Astrocyte (in vitro differentiated cells and primary cell): ENCODE data around the gene MIPOL1. TPM values are rescaled to one million over a fixed set of nuclear protein-coding genes. Genes with fewer than 3 reads are reported as not detected.
"Not testable (repeated sequence)": the region's sequence is repeated elsewhere in the genome, so short reads cannot be mapped to it uniquely, and the experiment has no call there.

Experiments
- DNase-seq: peaks from one replicate; pipeline ENCODE4 v3.0.0-alpha.2; 2010; ENCODE audit warnings: low read depth
- FAIRE-seq: peaks from 2 replicates; lab custom pipeline; 2011; peaks lifted over from hg19 to GRCh38; lab: Jason Lieb, UNC
- H2AFZ ChIP-seq: 2 replicates; pipeline ENCODE4 v1.6.0; 2012; ENCODE audit warnings: low read depth, low read length, inconsistent platforms
- H3K27ac ChIP-seq: 2 replicates; pipeline ENCODE4 v1.5.1; 2011; ENCODE audit warnings: low read depth, low read length, inconsistent platforms
- H3K27me3 ChIP-seq: 2 replicates; pipeline ENCODE4 v1.6.0; 2011; ENCODE audit warnings: low read length, inconsistent platforms; ENCODE audit not compliant: insufficient read depth
- H3K36me3 ChIP-seq: 2 replicates; pipeline ENCODE4 v1.5.1; 2011; ENCODE audit warnings: low read length, inconsistent platforms; ENCODE audit not compliant: insufficient read depth
- H3K4me1 ChIP-seq: 2 replicates; pipeline ENCODE4 v1.5.1; 2011; ENCODE audit warnings: low read length, inconsistent platforms; ENCODE audit not compliant: insufficient read depth
- H3K4me2 ChIP-seq: 2 replicates; pipeline ENCODE4 v1.6.0; 2012; ENCODE audit warnings: low read length, inconsistent platforms
- H3K4me3 ChIP-seq: 2 replicates; pipeline ENCODE4 v1.5.1; 2011; ENCODE audit warnings: low read depth, mild to moderate bottlenecking, low read length, inconsistent platforms; ENCODE audit not compliant: insufficient read depth
- H3K79me2 ChIP-seq: 2 replicates; pipeline ENCODE4 v1.6.0; 2012; ENCODE audit warnings: mild to moderate bottlenecking, low read length, inconsistent platforms; ENCODE audit not compliant: insufficient read depth
- H3K9ac ChIP-seq: 2 replicates; pipeline ENCODE4 v1.6.0; 2012; ENCODE audit warnings: mild to moderate bottlenecking, low read length, inconsistent platforms
- H3K9me3 ChIP-seq: 2 replicates; pipeline ENCODE4 v1.5.1; 2012; ENCODE audit warnings: low read depth, mild to moderate bottlenecking, low read length, inconsistent platforms; ENCODE audit not compliant: insufficient read depth
- H4K20me1 ChIP-seq: 2 replicates; pipeline ENCODE4 v1.6.0; 2012; ENCODE audit warnings: low read length, inconsistent platforms; ENCODE audit not compliant: insufficient read depth
- H3K27ac Mint-ChIP-seq: one replicate; pipeline ENCODE4 v1.8.0; 2021; ENCODE audit warnings: mild to moderate bottlenecking, mixed read lengths; ENCODE audit not compliant: unreplicated experiment
- H3K27me3 Mint-ChIP-seq: one replicate; pipeline ENCODE4 v1.8.0; 2021; ENCODE audit warnings: low read depth, mixed read lengths; ENCODE audit not compliant: unreplicated experiment
- H3K36me3 Mint-ChIP-seq: one replicate; pipeline ENCODE4 v1.8.0; 2021; ENCODE audit warnings: low read depth, mixed read lengths; ENCODE audit not compliant: unreplicated experiment
- H3K4me1 Mint-ChIP-seq: one replicate; pipeline ENCODE4 v1.8.0; 2021; ENCODE audit warnings: low read depth, mixed read lengths; ENCODE audit not compliant: unreplicated experiment
- H3K4me3 Mint-ChIP-seq: one replicate; pipeline ENCODE4 v1.8.0; 2021; ENCODE audit warnings: mild to moderate bottlenecking, moderate library complexity, mixed read lengths; ENCODE audit not compliant: unreplicated experiment
- H3K9me3 Mint-ChIP-seq: one replicate; pipeline ENCODE4 v1.8.0; 2021; ENCODE audit warnings: mild to moderate bottlenecking, mixed read lengths; ENCODE audit not compliant: unreplicated experiment
- CTCF ChIP-seq: IDR thresholded peaks from 2 replicates; pipeline ENCODE4 v1.5.1; 2011; ENCODE audit warnings: low read depth, mild to moderate bottlenecking, inconsistent platforms, low read length, moderate library complexity; ENCODE audit not compliant: insufficient read depth
- EZH2 ChIP-seq: IDR thresholded peaks from 2 replicates; pipeline ENCODE4 v1.6.1; 2012; ENCODE audit warnings: mild to moderate bottlenecking, low read length, inconsistent platforms; ENCODE audit not compliant: insufficient read depth
- total RNA-seq: library from RNA; stranded (reverse); gene quantifications from 2 replicates; pipeline ENCODE4 v1.2.1, GENCODE V29; 2021

MIPOL1 gene
- total RNA-seq, 1 donor from 2014 or later: 15.7 TPM

- DNase-seq (no peak), FAIRE-seq (no peak)
- Mint-ChIP-seq H3K27me3 (no peaks in the 10 kb centered on the region), H3K4me3 (no peak overlapping the region), H3K27ac (no peak overlapping the region), H3K4me1 (no peaks in the 10 kb centered on the region), H3K36me3 (peaks cover 31% of the 10 kb centered on the region), H3K9me3 (peaks cover 18% of the 10 kb centered on the region)
- Histone ChIP-seq H3K9me3 (no peaks in the 10 kb centered on the region), H3K4me2 (no peak overlapping the region), H3K79me2 (no peaks in the 10 kb centered on the region), H3K27me3 (no peaks in the 10 kb centered on the region), H3K4me1 (no peaks in the 10 kb centered on the region), H4K20me1 (no peaks in the 10 kb centered on the region), H3K36me3 (no peaks in the 10 kb centered on the region), H3K27ac (no peak overlapping the region), H3K4me3 (no peak overlapping the region), H2AFZ (no peak overlapping the region), H3K9ac (no peak overlapping the region)
- TF ChIP-seq EZH2: no peak
Observed at GRCh38 chr14:37289688-37290087, 92.0 kb downstream of the MIPOL1 start.

- not testable (repeated sequence) for H3K27ac ChIP-seq, H3K9ac ChIP-seq, H3K9me3 ChIP-seq, H3K79me2 ChIP-seq, FAIRE-seq, H3K4me3 ChIP-seq, H4K20me1 ChIP-seq, H3K4me1 ChIP-seq, DNase-seq, H3K4me1 Mint-ChIP-seq, H2AFZ ChIP-seq, H3K36me3 ChIP-seq, H3K27ac Mint-ChIP-seq, H3K4me3 Mint-ChIP-seq, H3K27me3 ChIP-seq, H3K4me2 ChIP-seq, H3K27me3 Mint-ChIP-seq
- peaks cover 32% of the 10 kb centered on the region for H3K9me3 Mint-ChIP-seq
- H3K36me3 Mint-ChIP-seq: peaks cover 28% of the 10 kb centered on the region
Observed at GRCh38 chr14:37295262-37295661, 97.5 kb downstream of the MIPOL1 start.

GRCh38 chr14:37311252-37311651 lies 113.5 kb downstream of the MIPOL1 start:
- H3K9ac ChIP-seq: no peak overlapping the region
- TF ChIP-seq EZH2 (no peak), CTCF (no peak)
- no peaks in the 10 kb centered on the region for H3K4me1 ChIP-seq
- no peak overlapping the region for H3K4me3 Mint-ChIP-seq
- no peaks in the 10 kb centered on the region for H3K27me3 Mint-ChIP-seq
- no peak for FAIRE-seq
- no peaks in the 10 kb centered on the region for H3K4me1 Mint-ChIP-seq
- H4K20me1 ChIP-seq: no peaks in the 10 kb centered on the region
- H3K36me3 Mint-ChIP-seq: peaks cover 3% of the 10 kb centered on the region
- no peak overlapping the region for H2AFZ ChIP-seq
- no peaks in the 10 kb centered on the region for H3K36me3 ChIP-seq
- H3K27ac Mint-ChIP-seq: no peak overlapping the region
- H3K9me3 Mint-ChIP-seq: no peaks in the 10 kb centered on the region
- no peak overlapping the region for H3K4me2 ChIP-seq
- no peak overlapping the region for H3K27ac ChIP-seq
- no peak for DNase-seq
- no peaks in the 10 kb centered on the region for H3K9me3 ChIP-seq
- no peak overlapping the region for H3K4me3 ChIP-seq
- H3K79me2 ChIP-seq: no peaks in the 10 kb centered on the region
- H3K27me3 ChIP-seq: no peaks in the 10 kb centered on the region

GRCh38 chr14:37318938-37319337 lies 121.2 kb downstream of the MIPOL1 start:
- Mint-ChIP-seq H3K4me1 (no peaks in the 10 kb centered on the region), H3K9me3 (no peaks in the 10 kb centered on the region), H3K27ac (no peak overlapping the region), H3K27me3 (no peaks in the 10 kb centered on the region), H3K36me3 (peaks cover 2% of the 10 kb centered on the region), H3K4me3 (no peak overlapping the region)
- no peak for DNase-seq
- Histone ChIP-seq H3K27ac (no peak overlapping the region), H3K79me2 (no peaks in the 10 kb centered on the region), H3K4me1 (no peaks in the 10 kb centered on the region), H3K9ac (no peak overlapping the region), H4K20me1 (no peaks in the 10 kb centered on the region), H3K9me3 (no peaks in the 10 kb centered on the region), H2AFZ (no peak overlapping the region), H3K36me3 (no peaks in the 10 kb centered on the region), H3K4me3 (no peak overlapping the region), H3K27me3 (no peaks in the 10 kb centered on the region), H3K4me2 (no peak overlapping the region)
- FAIRE-seq: no peak
- TF ChIP-seq EZH2 (no peak), CTCF (no peak)
